Left colon (tissue), 2 donors: ENCODE results near the gene ATP8B4. TPM values are rescaled to one million over a fixed set of nuclear protein-coding genes. Genes with fewer than 3 reads are reported as not detected.

ENCODE experiments used
- ATAC-seq: fragments of 200-7000 bp; cut with Tn5 transposase; one replicate; pipeline ENCODE4 v1.9.1; 2020; ENCODE audit warnings: mild to moderate bottlenecking, moderate library complexity
- DNase-seq, 2 donors: peaks; one replicate each; pipeline ENCODE4 v3.0.0-alpha.2; 2020
- intact Hi-C, 2 donors: fragments of 100-400 bp; cut with DNase I in 1 of 2; cut with micrococcal nuclease in 1 of 2; formaldehyde crosslinking; loops; one replicate each; pipeline versions ENCODE4 v1.11.2 to v1.14.0; 2022; cut with DNase I, micrococcal nuclease
- total RNA-seq, 2 donors: library from RNA; stranded (reverse); fragmentation: NEBNext Ultra II Directional; extraction: Animal tissue kit (Norgen Biotek cat#: 25700); gene quantifications; one replicate each; pipeline ENCODE4 v1.2.1, GENCODE V29; 2021
- donor health status: DM: no; HTN: no; CAD: no.
- donor health status: DM: yes; HTN: yes; CAD: no.

The ATP8B4 gene
- total RNA-seq, 2 donors from 2014 or later = 1.9 to 5.9 TPM

GRCh38 chr15:49927189-49927861 lies 191.7 kb downstream of the ATP8B4 start:
- DNase-seq (no peak), ATAC-seq (no peak)
- intact Hi-C loops = no loop called here

- ATAC-seq (no peak), DNase-seq (no peak)
- intact Hi-C loops = no loop called here
These were observed 192.3 kb downstream of the ATP8B4 start for GRCh38 chr15:49926740-49927139.

- no peak for ATAC-seq
- intact Hi-C loops = no loop called here
- no peak for DNase-seq
These were observed 195.4 kb downstream of the ATP8B4 start for GRCh38 chr15:49923671-49924070.

- ATAC-seq (no peak), DNase-seq (no peak)
- intact Hi-C loops = no loop called here
These were observed 200.0 kb downstream of the ATP8B4 start for GRCh38 chr15:49919034-49919433.

- ATAC-seq (no peak), DNase-seq (no peak)
- intact Hi-C loops = no loop called here
These were observed 200.9 kb downstream of the ATP8B4 start for GRCh38 chr15:49918121-49918520.

GRCh38 chr15:49916998-49917397 lies 202.0 kb downstream of the ATP8B4 start:
- intact Hi-C loops = no loop called here
- DNase-seq (no peak), ATAC-seq (no peak)

- intact Hi-C loops = no loop called here
- no peak for ATAC-seq
- DNase-seq = no peak
These were observed 203.2 kb downstream of the ATP8B4 start for GRCh38 chr15:49915822-49916221.

GRCh38 chr15:49908933-49909295 lies 210.1 kb downstream of the ATP8B4 start:
- no peak for ATAC-seq
- intact Hi-C loops = no loop called here
- no peak for DNase-seq

- DNase-seq (no peak), ATAC-seq (no peak)
- intact Hi-C loops = no loop called here
These were observed 210.6 kb downstream of the ATP8B4 start for GRCh38 chr15:49908236-49908932.

- intact Hi-C loops = no loop called here
- DNase-seq = no peak
- no peak for ATAC-seq
These were observed 212.1 kb downstream of the ATP8B4 start for GRCh38 chr15:49906966-49907365.

GRCh38 chr15:49905221-49905620 lies 213.8 kb downstream of the ATP8B4 start:
- intact Hi-C loops = no loop called here
- ATAC-seq (no peak), DNase-seq (no peak)

- intact Hi-C loops = no loop called here
- ATAC-seq (no peak), DNase-seq (no peak)
These were observed 214.7 kb downstream of the ATP8B4 start for GRCh38 chr15:49904296-49904695.

- intact Hi-C loops = no loop called here
- DNase-seq (no peak), ATAC-seq (no peak)
These were observed 216.1 kb downstream of the ATP8B4 start for GRCh38 chr15:49902685-49903501.

GRCh38 chr15:49901996-49902684 lies 216.9 kb downstream of the ATP8B4 start:
- intact Hi-C loops = no loop called here
- DNase-seq (no peak), ATAC-seq (no peak)

GRCh38 chr15:49901321-49901720 lies 217.7 kb downstream of the ATP8B4 start:
- intact Hi-C loops = no loop called here
- no peak for ATAC-seq
- no peak for DNase-seq

- intact Hi-C loops = no loop called here
- no peak for DNase-seq
- no peak for ATAC-seq
These were observed 218.2 kb downstream of the ATP8B4 start for GRCh38 chr15:49900903-49901235.

- ATAC-seq (no peak), DNase-seq (no peak)
- intact Hi-C loops = no loop called here
These were observed 218.8 kb downstream of the ATP8B4 start for GRCh38 chr15:49900006-49900902.

- no peak for DNase-seq
- intact Hi-C loops = no loop called here
- no peak for ATAC-seq
These were observed 220.3 kb downstream of the ATP8B4 start for GRCh38 chr15:49898575-49899283.
